ENCODE data around the gene IL17REL.

Gene IL17REL

GRCh38 chr22:50032941-50033601, 20.5 kb upstream of the IL17REL start:
- no peak overlapping the region for H3K27ac Mint-ChIP-seq

GRCh38 chr22:50032109-50032871, 19.7 kb upstream of the IL17REL start:
- DNase-seq, result peak; percentile 51
- Mint-ChIP-seq H3K36me3 (ENCODE audit: low read depth) (no peaks in the 10 kb centered on the region), H3K27ac (no peak overlapping the region), H3K4me3 (no peak overlapping the region), H3K27me3 (ENCODE audit: low read depth, poor library complexity) (peaks cover 53% of the 10 kb centered on the region), H3K9me3 (no peaks in the 10 kb centered on the region), H3K4me1 (peaks cover 15% of the 10 kb centered on the region)
- no peak for TF ChIP-seq CTCF (IDR thresholded peaks at IDR 0.05)

More at GRCh38 chr22:50032941-50033601, 20.5 kb upstream of the IL17REL start:
- Mint-ChIP-seq H3K9me3 (peaks cover 8% of the 10 kb centered on the region), H3K27me3 (ENCODE audit: low read depth, poor library complexity) (peaks cover 47% of the 10 kb centered on the region), H3K4me1 (peaks cover 15% of the 10 kb centered on the region), H3K4me3 (no peak overlapping the region), H3K36me3 (ENCODE audit: low read depth) (no peaks in the 10 kb centered on the region)
- TF ChIP-seq CTCF (IDR thresholded peaks at IDR 0.05), result no peak
- DNase-seq, result no peak

GRCh38 chr22:50031189-50032091, 18.9 kb upstream of the IL17REL start:
- peaks cover 15% of the 10 kb centered on the region for H3K4me1 Mint-ChIP-seq
- no peak for TF ChIP-seq CTCF (IDR thresholded peaks at IDR 0.05)
- H3K36me3 Mint-ChIP-seq (ENCODE audit: low read depth), result no peaks in the 10 kb centered on the region
- no peak overlapping the region for H3K4me3 Mint-ChIP-seq
- DNase-seq, result no peak
- peaks cover 60% of the 10 kb centered on the region for H3K27me3 Mint-ChIP-seq (ENCODE audit: low read depth, poor library complexity)
- H3K27ac Mint-ChIP-seq, result no peak overlapping the region
- H3K9me3 Mint-ChIP-seq, result no peaks in the 10 kb centered on the region

- peaks cover 15% of the 10 kb centered on the region for H3K4me1 Mint-ChIP-seq
- H3K27ac Mint-ChIP-seq, result no peak overlapping the region
- no peaks in the 10 kb centered on the region for H3K36me3 Mint-ChIP-seq (ENCODE audit: low read depth)
- H3K4me3 Mint-ChIP-seq, result no peak overlapping the region
- peak; percentile 82 for DNase-seq
- peaks cover 66% of the 10 kb centered on the region for H3K27me3 Mint-ChIP-seq (ENCODE audit: low read depth, poor library complexity)
- TF ChIP-seq CTCF (IDR thresholded peaks at IDR 0.05), result peak; percentile 72
- H3K9me3 Mint-ChIP-seq, result no peaks in the 10 kb centered on the region
Measured at GRCh38 chr22:50030297-50031188, 18.0 kb upstream of the IL17REL start.
